HG03064 (cell line): ENCODE data around the gene SLC37A3.

Experiments
- ATAC-seq: cut with Tn5 transposase; IDR thresholded peaks from one replicate; pipeline ENCODE4 v1.9.1; 2021; ENCODE audit warnings: low read depth; ENCODE audit not compliant: unreplicated experiment

SLC37A3 gene

DNA sequence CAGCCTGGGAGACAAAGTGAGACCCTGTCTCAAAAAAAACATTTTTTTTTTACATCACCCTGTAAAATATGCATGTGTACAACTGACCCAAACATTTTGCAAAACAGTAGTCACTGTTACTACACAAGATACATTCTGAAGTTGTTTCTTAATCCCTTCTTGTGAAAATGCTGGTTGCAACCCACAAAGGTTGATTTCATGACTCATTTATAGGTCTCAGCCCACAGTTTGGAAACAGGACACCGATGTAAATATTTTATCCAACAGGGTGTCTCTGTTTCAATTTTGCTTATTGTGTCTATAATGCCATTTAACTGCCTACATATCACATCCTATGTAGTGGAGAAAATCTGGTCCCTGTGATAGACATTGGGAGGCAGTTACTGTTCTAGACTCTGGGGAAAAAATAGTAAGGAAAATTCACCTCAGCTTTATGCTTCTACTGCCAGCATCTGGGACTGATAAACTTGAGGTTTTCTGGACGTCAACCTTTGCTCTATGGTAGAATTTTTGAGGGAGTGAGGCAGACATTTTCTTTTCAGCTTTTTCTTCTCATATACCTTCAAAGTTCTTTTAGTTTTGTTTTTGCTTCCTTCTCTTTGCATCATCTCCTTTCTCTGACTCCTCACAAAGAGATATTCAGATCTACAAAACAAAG is 4.0 kb upstream of the SLC37A3 start:
- no peak for ATAC-seq

DNA sequence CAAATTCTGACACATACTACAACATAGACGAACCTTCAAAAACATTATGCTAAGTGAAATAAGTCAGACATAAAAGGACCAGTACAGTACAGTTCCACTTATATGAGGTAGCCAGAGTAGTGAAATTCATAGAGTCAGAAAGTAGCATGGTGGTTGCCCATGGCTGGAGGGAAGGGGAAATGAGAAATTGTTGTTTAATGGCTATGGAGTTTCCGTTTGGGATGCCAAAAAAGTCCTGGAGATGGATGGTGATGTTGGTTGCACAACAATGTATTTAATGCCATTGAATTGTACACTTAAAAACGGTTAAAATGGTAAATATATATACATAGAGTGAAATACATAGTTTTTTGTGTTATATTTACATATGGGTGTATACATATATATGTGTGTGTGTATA is 2.1 kb upstream of the SLC37A3 start:
- ATAC-seq: no peak

DNA sequence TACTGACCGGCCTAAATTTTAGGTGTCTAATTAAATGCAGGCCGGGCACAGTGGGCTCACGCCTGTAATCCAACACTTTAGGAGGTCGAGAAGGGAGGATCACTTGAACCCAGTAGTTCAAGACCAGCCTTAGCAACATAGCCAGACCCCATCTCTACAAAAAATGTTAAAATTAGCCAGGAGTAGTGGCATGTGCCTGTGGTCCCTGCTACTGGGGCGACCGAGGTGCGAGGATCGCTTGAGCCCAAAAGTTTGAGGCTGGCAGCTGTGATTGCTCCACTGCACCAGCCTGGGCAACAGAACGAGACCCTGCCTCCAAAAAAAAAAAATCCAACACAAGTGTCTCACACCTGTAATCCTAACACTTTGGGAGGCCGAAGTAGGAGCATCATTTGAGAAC is 491 bp upstream of the SLC37A3 start:
- ATAC-seq: no peak

GRCh38 chr7:140393756-140394306 is 4.5 kb downstream of the SLC37A3 start:
- no peak for ATAC-seq

DNA sequence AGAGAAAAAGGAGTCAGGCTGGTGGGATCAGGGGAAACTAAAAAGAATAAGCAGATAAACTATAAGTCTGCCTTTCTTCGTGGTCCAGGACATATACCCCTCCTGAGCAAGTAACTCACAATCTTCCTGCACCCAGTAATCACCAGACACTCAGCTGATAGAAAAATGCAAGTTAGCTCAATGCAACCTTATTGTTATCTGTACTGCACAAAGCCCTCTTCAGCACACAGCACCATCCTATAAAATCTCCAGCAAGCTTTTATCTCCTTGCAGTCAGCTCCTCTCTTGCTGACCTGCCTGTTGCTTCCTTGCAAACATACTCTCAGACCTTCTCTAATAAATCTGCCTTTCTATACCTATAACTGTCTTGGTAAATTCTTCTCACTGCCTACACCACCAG is 6.7 kb downstream of the SLC37A3 start:
- ATAC-seq: no peak

DNA sequence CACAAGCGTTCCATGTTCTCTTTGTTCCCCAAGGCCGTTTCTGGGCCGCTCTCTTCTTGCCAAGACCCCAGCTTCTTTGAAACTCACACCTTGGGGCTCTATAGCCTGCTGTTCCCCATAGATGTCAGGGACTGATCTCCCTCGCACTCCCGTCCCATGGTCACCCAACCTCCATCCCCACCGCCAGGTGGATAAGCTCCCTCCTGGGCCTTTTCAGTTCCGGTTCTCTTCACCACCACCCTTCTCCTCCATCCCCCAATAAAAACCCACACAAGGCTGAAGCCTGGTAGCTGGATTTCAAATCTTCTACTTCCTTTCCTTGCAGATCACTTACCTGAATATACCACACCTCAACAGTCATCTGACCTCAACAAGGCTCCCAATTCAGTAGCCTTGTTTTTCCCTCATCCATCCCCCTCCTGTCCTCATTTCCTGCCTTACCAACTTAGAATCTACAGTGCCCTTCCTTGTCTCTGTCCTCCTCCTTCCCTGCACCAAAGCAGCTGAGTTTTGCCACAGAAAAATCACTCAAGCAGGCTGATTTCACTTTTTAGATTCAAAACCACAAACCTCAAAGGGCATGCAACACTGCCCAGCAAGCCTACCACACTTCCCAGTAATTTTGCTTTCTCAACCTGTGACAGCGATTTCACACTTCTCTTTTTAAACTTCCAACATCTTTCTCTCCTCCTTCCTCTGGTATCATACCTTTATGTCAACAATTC is 7.7 kb downstream of the SLC37A3 start:
- peak; percentile 71 for ATAC-seq

- peak; percentile 19 for ATAC-seq
Measured at GRCh38 chr7:140390034-140390433, 8.3 kb downstream of the SLC37A3 start.

GRCh38 chr7:140389445-140389844 is 8.9 kb downstream of the SLC37A3 start:
- ATAC-seq: no peak

GRCh38 chr7:140384894-140385545 is 13.3 kb downstream of the SLC37A3 start:
- ATAC-seq: no peak

DNA sequence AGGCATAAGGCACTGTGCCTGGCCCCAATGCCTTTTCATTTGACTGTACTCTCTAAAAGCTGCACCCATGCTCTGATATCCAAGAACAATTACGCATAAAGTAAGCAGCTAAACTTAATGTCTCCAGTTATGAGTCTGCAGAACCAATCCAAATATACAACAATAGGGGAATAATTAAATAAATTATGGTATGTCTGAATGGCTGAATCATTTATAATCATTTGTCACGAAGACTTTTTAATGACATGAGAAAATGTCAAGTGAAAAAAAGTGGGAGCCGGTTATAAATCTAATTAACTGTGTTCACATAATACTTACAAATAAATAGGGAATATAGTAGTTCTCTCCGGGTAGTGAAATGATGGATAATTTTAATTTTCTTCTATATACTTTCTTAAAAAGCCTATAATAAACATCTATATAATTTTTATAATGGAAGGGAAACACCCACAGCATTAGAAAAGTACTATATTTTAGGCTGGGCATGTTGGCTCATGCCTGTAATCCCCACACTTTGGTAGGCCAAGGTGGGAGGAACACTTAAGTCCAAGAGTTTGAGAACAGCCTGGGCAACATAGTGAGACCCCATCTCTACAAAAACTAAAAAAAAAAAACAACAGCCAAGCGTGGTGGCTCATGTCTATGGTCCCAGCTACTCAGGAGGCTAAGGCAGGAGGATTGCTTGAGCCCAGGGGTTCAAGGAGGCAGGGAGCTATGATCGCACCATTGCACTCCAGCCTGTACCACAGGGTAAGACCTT is 14.2 kb downstream of the SLC37A3 start:
- no peak for ATAC-seq

GRCh38 chr7:140375892-140376730 is 22.2 kb downstream of the SLC37A3 start:
- ATAC-seq: no peak

DNA sequence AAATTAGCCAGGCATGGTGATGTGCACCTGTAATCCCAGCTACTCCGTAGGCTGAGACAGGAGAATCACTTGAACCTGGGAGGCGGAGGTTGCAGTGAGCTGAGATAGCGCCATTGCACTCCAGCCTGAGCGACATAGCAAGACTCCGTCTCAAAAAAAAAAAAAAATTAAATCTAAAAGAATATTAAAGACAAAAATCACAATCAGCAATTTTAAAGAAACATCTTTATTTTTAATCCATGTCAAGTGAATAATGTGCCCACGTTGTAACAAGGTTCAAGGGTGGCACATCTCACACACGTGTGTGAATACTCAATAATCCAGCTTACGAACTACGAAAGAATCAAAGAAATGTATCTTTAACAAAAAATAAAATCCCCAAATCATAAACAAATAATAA is 23.0 kb downstream of the SLC37A3 start:
- no peak for ATAC-seq

GRCh38 chr7:140369294-140369693 is 29.0 kb downstream of the SLC37A3 start:
- ATAC-seq: no peak

DNA sequence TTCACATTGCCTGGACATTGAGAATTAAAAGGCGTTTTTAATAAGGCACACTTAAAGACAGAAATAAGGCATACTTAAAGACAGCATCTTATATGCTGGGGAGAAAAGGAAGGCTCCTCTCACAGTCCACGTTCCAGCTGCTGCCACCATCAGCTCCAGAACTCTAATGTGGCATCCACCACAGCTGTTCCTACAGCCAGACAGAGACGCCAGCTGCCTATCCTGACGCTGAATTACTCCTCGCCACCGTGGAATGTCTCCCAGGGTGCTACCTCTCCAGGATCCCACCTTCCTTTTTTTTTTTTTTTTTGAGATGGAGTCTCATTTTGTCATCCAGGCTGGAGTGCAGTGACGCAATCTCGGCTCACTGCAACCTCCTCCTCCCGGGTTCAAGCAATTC is 30.8 kb downstream of the SLC37A3 start:
- no peak for ATAC-seq

- ATAC-seq: no peak
Measured at GRCh38 chr7:140364819-140365218, 33.5 kb downstream of the SLC37A3 start.

DNA sequence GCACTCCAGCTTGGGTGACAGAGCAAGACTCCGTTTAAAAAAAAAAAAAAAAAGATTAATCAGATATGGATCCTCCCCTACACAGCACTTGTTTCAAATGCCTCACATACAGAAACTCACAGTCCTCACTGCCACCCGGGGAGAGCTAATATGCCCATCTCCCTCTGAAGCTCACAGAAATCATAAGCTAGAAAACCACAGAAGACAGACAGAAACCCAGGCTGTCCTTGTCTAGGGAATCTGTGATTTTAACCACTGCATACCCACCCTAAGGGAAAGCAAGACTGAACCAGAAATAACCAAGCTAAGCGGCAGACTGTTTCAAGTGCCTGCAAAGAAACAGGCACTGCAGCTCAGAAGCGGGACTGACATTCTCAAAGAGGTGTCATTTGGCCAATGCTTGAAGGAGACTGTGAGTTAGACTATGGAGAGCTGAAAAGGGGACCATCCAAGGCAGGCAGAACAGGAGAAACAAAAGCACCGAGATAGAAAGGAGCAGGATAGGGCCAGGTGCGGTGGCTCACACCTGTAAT is 37.6 kb downstream of the SLC37A3 start:
- no peak for ATAC-seq

GRCh38 chr7:140358412-140359051 is 39.8 kb downstream of the SLC37A3 start:
- ATAC-seq: peak; percentile 16

GRCh38 chr7:140358024-140358411 is 40.3 kb downstream of the SLC37A3 start:
- ATAC-seq: no peak

- ATAC-seq: no peak
Measured at GRCh38 chr7:140350056-140350455, 48.3 kb downstream of the SLC37A3 start.
